GM13977 (cell line): ENCODE measurements around the gene DCAF17.
"Not testable (repeated sequence)": the region's sequence is repeated elsewhere in the genome, so short reads cannot be mapped to it uniquely, and the experiment has no call there.

ENCODE experiments used
- DNase-seq: peaks from one replicate; pipeline ENCODE4 v3.0.0; 2012; ENCODE audit warnings: low spot score
- CTCF ChIP-seq: IDR thresholded peaks from 2 replicates; pipeline ENCODE4 v1.5.1; 2012; ENCODE audit warnings: mild to moderate bottlenecking, control low read depth; ENCODE audit not compliant: insufficient read depth; ENCODE audit errors: extremely low read depth, missing control alignments
- in situ Hi-C: fragments of 300-500 bp; cut with MboI; formaldehyde crosslinking; loops from one replicate; pipeline ENCODE4 v1.12.0; 2022; ENCODE audit warnings: low sequenced_read_pairs, low pct_unique_long_range_greater_than_20kb, mixed read lengths, inconsistent platforms; ENCODE audit not compliant: unreplicated experiment

The DCAF17 gene

DNA sequence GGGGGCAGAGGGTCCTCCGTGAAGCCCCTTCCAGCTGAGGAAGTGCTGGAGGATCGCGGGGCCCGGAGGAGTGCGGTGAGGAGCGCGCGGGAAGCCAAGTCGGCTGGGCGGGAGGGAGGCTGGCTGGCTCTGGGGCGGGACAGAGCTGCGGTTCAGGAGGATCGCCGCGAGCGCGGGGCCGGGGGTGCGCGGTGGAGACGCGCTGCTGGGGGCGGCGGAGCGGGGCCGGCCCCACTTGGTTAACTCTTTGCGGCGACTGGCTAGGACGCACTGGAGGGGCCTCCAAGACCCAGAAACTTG lies 88.7 kb downstream of the DCAF17 start:
- in situ Hi-C loops, result no loop called here
- TF ChIP-seq CTCF, result no peak
- DNase-seq, result peak; percentile 66

GRCh38 chr2:171523088-171524017 lies 89.3 kb downstream of the DCAF17 start:
- peak; percentile 47 for DNase-seq
- TF ChIP-seq CTCF, result no peak
- in situ Hi-C loops, result no loop called here

DNA sequence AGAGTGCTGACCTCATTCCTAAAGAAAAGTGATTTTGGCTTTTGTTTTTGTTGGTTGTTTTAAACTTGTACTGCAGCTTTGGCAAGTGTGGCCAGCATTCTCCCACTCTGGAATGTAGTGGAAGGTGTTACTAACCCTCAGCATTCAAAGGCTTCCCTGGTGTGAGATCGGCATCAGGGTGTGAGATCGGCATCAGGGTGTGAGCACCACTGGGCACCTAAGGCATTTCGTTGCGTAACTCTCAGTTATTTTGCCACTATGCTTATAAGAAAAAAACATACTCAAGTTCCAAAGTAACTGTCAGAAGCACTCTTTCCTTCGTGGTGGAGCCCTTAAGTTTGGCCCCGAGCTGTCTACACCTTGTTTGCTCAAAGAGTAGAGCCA lies 90.0 kb downstream of the DCAF17 start:
- no peak for DNase-seq
- TF ChIP-seq CTCF, result no peak
- in situ Hi-C loops, result no loop called here

- in situ Hi-C loops, result no loop called here
- no peak for DNase-seq
- TF ChIP-seq CTCF, result peak; percentile 54
Measured at GRCh38 chr2:171529914-171530313, 95.9 kb downstream of the DCAF17 start.

- DNase-seq, result no peak
- in situ Hi-C loops, result no loop called here
- no peak for TF ChIP-seq CTCF
Measured at GRCh38 chr2:171530378-171530777, 96.4 kb downstream of the DCAF17 start.

DNA sequence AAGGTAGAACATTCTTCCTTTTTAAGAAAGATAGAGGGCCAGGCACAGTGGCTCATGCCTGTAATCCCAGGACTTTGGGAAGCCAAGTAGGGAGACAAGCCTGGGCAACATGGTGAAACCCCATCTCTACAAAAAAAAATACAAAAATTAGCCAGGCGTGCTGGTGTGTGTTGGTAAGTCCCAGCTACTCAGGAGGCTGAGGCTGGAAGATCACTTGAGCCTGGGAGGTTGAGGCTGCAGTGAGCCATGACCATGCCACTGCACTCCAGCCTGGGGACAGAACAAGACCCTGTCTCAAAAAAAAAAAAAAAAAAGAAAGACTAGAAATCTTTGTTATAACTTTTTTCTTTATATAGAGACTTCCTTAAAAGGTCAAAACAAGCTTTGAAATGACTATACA lies 96.8 kb downstream of the DCAF17 start:
- in situ Hi-C loops, DNase-seq: not testable (repeated sequence)

GRCh38 chr2:171531291-171531690 lies 97.3 kb downstream of the DCAF17 start:
- TF ChIP-seq CTCF, result no peak
- in situ Hi-C loops, result no loop called here
- no peak for DNase-seq
